GM19452 (cell line): ENCODE measurements around the gene FAM53B.

Experiments used
- ATAC-seq: cut with Tn5 transposase; IDR thresholded peaks from one replicate; pipeline ENCODE4 v1.9.1; 2021; ENCODE audit not compliant: unreplicated experiment

Gene FAM53B

DNA sequence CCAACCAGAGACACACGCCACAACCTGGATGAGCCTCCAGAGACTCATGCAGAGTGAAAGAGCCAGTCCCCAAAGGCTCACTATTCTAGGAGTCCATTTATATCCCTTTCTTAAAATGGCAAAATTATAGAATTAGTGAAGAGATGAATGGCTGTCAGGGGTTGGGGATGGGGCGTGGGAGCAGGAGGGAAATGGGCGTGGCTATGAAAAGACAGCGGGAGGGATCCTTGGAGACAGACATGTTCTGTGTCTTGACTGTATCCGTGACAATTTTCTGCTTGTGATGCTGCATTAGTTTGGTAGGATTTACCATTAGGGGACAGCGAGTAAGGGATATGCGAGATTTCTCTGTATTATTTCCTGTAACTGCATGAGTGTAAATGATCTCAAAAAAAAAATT is 33.0 kb downstream of the FAM53B start:
- no peak for ATAC-seq

DNA sequence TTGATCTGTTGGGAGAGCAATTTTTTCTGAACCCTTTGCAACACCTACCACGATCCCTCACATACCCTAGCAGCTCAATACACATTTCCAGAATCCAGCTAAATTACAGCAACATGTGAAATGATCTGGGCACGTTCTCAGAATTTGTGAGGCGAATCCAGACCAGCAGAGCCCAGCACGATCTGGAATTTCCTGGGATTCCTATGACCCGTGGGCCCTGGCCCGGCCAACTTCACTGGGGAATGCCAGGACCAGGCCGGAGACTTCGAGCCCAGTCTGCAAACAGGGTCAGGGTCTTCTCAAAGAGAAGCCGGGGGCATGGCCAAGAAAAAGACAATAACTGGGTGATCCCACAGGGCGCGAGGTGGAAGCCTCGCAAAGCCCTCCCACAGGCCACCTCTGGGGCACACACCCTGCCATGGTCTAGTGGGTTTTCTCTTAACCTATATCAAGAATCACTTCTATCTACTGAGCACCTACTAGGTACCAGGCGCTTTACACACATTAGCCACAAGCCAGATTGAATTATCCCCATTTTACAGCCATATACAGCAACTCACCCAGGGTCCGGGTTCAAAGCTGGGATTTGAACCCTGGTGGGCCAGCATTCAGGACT is 33.8 kb downstream of the FAM53B start:
- ATAC-seq: no peak

DNA sequence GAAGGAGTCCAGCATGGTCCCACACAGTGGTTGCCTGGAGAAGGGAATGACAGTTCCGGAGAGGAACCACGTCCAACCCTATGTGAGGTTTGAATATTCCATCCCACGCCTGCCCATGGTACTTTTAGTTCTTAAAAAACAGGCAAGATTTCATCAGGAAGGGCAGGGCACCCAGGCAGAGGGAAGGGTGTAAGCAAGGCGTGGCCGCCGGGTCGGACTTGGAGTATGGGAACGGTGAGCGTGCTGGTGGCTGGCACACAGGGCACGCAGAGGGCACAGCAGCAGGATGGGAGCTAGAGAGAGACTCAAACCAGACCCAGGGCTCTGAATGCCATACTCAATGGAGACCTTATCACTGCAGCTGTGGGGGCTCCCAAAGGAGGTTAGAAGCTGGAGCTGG is 34.3 kb downstream of the FAM53B start:
- no peak for ATAC-seq

DNA sequence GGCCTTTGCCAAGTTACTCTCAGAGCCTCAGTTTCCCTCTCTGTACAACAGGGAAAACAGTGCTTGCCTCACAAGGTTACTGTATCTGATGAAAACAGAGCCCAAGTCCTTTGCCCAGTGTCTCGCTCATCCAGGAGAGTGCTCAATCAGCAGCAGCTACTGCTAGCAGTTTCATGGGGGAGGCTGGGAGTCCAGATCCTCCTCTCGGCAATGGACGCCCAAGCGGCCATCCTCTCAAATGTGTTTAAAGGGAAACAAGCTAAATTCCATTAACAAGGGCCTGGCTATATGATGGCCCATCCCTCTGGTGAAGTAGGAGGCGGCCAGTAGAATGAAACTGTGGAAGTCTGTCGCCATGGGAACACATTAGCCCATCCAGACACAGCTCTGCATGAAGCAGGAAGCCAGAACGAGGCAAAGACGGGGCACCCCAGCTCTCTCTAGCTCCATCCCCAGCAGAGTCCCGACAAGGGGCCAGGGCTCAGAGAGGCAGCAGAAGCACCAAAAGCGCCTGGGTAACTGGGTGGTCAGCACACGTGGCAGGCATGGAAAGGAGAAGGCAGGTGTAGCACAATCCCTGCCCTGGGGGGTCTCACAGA is 35.2 kb downstream of the FAM53B start:
- ATAC-seq: no peak

DNA sequence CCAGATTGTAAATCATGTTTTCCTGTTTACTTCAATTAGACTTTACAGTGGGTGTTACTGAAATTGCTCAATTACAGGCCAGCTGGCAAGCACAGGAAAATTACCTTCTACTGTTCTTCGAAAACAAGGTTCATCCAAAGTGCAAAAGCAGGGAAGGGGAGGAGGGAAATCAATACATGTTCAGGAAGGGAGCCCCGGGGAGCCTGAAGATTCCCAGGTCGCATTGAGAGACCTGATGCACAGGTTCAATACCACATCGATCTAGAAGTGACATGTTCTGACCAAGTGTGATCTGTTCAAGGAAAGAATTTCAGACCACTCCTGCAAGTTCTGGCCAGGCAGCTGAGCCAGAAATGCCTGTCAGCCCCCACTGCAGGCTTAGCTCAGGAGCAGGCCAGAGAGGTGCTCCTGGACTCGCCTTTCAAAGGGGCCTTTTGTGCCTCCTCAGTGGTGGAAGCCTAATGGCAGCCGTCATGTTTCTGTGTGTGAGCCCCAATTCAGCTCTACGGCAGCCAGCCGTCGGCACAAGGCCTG is 35.9 kb downstream of the FAM53B start:
- no peak for ATAC-seq

DNA sequence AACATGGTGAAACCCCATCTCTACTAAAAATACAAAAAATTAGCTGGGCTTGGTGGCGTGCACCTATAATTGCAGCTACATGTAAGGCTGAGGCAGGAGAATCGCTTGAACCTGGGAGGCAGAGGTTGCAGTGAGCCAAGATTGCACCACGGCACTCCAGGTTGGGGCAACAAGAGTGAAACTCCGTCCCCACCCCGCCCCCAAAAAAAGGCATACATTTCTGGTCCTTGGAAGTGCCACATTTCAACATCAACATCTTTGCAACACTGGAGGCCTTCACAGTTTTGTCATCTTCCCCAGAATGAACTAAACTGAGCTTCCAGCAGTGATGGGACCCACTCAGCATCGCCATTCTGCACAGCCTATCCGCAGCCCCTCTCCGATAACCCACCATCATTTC is 36.6 kb downstream of the FAM53B start:
- ATAC-seq: no peak

DNA sequence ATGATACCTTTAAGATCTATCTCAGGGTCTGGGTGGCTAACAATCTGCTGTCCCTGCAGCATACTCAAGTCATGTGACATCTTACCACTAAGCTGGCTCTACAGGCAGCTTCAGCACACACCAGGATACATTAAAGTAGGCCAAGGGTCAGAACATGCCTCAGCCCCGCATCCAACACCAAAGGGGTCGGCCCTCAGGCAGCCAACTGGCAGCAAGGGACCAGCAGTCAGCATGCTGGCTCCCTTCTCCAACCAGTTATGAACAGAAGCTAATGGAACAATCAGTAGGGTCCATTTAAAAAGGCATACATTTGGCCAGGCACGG is 37.1 kb downstream of the FAM53B start:
- no peak for ATAC-seq

DNA sequence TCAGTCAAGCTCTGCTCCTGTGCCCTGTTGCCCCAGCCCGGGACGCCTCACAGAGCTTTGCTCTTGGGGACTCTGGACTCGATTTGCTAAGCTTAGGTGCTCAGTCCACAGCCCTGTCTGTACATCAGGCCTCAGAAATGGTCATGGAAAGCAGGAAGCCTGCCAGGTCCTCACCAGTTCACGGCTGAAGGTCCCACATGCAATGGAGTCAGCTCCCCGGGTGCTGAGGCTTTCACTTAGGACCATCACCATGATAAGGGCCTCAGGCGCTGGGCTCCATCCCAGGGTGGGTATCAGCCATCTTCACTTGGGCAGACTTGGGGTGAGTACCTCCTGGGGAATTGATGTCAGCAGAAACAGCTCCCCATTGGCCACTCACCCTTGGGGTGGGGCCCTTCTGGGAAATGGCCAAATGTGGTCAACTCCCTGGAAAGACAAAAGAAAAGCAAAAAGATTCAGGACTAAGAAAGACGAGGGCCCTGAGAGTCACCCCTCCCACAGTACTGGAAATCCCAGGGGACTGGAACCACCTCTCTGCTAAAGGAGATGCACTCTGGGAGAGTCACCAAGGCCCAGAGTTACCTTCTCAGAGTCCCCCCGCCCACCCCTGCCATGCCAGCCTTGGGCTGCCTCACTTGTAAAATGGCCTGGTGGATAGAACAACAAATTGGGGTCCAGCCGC is 37.6 kb downstream of the FAM53B start:
- ATAC-seq: no peak

DNA sequence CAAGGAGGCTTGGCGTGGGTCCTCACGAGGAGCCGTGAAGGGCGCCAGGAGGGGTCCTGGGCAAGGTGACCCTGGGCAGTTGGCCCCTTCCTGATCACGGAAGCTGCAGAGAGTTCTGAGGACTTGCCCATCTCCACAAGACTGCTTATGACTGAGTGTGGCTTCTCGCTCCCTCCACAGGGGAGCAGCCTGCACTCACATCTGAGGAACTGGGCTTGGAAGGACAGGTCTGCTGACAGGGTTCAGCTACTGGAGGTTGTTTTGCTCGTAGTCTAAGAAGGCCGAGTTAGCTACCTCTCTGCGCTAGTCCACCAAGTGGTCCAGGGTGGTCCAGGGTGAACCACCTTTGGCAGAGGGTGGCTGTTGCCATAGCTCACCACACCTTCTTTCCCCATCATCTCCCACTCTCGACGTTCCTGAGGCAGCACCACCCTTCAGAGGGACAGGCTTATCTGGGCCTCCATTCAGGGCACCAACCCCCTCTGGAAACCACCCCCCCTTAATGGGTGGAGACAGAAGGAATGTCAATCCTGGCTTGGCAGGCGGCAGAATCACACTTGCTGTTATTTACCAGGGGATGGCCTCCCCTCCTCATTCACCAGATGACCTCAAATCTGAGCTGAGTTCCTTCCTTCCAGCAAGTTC is 38.2 kb downstream of the FAM53B start:
- ATAC-seq: no peak

DNA sequence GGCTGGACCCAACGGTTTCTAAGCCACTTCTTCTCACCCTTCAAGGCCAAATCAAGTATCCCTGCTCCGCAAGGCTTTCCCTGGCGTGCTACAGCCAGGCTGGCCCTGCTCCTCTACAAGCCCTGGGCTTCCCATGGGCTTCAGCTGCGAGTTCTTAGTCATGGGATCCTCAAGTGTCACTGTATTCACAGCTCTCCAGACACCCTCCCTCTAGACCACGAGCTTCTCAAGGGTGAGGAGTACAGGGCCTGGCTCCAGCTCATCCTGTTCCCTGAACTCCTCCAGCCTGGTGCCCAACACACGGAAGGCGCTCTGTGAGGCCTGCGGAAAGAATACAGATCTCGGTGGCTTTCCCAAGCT is 38.8 kb downstream of the FAM53B start:
- no peak for ATAC-seq

DNA sequence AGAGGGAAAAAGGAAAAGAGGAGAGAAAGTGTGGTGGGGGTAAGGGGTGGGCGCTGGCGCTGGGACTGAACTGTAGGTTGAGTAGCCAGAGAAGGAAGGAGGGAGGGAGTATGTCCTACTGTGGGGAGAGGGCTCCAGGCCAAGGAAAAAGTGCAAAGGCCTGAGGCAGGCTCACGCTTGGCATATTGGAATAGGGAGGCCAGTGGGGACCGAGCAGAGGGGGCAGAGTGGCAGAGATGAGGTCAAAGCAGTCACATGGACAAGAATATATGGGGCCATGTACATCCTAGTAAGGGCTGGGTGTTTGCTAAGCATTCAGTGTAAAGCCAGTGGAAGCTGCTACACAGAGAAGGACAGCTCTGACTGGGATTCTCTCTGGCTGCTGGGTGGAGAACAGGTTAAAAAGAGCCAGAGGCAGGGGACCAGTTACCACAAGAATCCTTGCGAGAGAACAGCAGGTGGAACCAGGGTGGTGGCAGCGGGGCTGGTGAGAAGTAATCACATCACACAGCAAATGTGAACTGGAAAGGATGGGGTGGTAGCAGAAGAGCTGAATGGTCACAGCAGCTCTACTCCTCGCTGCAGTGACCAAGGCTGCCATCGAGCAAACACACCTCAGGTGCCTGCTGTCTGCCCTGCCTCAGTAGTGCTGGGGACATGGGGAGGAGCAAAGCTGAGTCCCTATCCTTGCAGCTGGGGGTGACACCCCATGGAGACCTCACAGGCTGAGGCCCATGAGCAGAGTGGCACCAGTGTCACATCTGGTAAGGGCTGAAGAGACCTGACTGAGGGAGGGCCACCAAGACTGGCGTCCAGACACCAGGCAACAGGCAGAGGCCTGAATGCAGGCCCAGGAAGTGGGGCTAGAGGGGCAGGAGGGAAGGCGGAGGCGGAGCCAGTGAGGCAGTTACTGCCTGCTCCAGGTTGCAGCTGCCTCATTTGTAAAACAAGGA is 39.5 kb downstream of the FAM53B start:
- no peak for ATAC-seq

DNA sequence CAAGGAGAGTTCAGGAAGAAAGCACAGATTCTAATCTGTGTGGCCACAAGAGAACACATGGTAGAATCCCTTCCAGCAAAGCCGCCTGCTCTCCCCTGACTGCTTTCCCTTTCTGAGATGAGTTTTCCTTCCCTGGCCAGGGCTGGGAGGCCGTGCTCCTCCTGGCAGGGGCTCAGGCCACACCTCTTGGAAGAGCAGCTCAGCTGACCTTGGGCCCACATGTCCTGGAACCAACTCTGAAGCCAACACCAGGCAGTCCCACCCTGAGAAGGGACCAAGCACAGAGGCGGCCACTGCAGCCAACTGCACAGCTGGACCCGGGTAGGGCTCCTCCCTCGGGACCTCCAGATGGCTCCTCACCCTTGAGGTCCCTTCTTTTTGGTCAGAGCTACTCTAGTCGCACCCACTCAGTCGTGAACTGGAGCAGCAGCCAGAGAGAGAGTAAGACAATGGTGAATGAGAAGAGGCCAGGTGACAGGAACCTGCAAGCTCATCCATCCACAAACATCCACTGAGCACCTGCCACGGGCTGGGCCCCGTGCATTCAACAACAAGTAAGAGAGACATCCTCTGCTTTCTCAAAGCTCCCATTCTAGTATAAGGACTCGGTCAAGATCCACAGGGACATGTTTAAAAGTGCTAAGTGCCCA is 40.3 kb downstream of the FAM53B start:
- ATAC-seq: no peak

DNA sequence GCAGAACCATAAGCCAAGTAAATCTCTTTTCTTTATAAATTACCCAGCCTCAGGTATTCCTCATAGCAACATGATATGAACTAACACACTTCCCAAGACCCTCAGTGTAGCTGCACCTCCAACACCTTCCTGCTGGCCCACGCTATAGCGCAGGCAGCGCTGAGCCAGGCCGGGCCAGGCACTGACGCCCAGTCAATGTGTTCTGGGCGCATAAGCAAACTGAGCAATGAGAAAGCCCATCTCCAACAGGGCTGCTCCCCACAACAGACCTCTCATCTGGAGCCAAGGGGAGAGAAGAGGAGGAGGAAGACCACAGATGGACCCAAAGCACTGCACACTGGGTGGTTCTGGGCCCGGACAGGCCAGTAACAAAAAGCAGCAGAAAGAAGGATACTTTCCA is 40.8 kb downstream of the FAM53B start:
- ATAC-seq: no peak

DNA sequence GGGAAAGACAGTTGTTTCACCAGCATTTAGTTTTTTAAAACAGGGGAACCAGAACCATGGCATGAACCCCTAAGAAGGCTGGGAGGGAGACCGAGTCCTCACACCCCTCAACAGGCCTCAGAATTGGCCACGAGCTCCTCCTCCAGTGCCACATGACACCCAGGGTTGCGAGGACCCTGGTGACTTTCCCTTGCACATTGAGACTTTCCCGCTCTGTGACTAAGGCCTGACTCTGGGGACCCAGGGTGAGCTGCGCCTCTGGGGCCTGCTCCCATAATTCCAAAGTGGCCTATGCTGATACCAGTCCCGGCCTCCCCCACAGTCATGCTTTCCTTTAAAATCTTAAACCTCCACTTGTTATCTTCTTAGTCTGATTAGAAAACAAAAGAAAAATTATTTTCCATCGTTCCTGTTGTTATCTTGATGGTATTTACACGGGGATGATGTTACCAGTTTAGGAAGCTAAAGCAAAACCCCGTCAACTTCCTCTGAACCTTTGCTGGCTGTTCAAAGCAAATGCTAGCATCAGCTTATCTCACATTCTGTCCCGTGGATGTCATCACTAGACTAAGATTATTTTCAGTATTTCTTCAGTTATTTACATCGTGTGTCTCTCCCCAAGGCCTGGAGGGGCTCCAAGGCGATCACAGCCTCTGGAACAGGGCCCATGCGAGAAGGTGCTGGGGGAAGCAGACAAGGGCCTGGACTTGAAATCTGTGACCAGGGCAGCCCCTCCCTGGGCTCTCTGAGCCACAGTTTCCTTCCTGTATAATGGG is 42.1 kb downstream of the FAM53B start:
- ATAC-seq: no peak

DNA sequence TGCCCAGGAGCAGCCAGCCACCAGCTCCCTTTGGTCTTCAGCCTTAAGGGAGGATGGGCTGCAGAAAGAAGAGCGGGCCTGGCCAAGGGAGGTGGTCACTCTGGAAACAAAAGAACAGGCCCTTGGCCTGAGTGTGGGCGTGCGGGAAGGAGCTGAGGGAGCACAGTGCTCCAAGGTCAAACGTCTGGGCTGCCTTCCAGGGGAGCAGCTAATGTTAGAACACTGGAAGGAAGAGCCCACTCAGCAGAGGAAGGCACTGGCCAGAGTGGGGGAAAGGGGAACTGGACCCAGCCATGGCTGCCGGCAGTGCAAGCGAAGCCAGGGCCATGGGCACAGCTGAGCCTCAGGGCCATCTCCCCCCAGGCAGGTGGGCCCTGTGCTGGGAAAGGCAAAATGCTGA is 42.7 kb downstream of the FAM53B start:
- no peak for ATAC-seq

DNA sequence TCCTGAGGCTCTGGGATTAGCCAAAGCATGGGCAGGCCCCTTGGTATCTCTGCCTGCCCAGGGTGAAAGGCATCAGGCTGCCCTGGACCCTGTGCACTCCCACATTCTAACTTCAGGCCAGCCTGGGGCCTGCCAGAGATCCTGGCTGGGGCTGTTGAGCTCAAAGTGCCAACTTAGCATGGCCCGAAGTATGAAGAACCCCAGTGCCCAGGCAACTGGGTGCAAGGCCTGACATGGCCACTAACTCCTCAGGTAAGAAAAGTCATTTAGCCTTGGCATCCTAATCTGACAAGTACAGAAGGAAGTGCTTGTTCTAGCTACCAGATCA is 43.2 kb downstream of the FAM53B start:
- ATAC-seq: no peak

DNA sequence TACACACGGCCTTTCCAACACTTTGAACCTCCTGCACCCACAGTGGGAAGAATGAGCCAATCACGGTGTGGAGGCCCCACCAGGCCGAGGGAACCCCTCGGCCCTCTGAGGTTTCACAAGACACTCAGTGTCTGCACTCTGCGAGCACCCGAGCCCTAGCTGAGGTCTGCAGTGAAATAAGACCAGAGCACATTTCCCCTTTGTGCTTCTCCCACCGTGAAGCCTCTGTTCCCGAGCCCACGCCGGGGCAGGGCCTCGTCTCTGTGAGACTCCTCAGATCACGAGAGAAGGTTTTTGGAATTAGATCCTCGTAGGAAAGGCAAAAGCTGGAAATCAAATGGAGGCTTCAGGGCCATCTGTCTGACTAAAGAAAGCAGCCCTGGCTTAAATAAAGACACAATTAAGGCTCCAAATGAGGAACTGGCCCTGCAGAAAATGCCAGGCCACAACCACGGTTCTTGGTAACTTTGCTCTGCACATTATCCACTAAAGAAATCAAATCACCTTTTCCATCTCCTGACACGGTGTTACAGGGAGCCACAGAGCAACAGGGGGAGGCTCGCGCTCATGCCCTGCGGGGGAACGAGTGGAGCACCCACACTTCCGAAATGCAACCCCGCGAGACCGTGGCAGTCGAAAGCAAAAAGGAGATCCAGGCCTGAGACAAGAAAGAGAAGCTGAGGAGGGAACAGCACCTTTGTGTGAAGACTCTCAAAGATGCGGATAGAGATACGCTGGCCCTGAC is 43.7 kb downstream of the FAM53B start:
- no peak for ATAC-seq

DNA sequence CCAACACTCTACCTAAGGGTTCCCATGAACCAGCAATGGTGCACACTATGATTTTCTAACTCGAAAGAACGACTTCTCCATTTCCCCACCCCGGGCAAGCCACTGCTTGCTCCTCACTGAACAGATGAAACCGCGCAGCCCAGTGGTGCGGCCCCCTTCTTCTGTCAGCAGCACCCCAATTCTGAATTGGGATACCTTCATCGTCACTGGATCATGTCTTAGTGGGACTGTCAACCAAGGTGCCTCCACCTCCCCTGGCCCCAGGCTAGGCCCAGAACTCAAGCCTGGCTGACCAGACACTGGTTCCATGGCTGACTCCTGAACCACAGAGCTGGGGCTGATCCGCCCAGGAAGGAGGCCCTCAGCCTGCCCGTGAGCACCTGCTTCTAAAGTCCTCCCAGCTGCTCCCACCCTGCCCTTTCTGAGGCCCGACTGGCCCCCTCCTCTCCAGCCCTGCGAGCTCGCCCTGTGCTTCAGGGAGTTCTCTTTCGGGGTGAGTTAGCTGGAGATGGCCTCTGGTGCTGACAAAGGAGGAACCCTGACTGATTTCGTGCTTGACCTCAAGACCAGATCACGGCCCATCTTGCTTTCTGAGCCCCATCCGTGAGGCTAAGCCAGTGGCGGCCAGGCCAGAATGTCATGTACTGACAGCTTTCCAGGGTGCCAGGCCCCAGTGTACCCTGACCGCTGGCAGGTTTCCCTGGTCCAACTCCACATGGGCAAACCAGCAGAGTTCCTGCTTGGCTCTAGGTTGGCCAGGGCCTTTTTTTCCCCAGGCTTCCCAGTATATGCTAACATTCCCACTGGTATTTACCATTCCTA is 44.5 kb downstream of the FAM53B start:
- ATAC-seq: no peak
